HepG2 (cell line): ENCODE data around the gene MPG. TPM values are rescaled to one million over a fixed set of nuclear protein-coding genes. Genes with fewer than 3 reads are reported as not detected.

ENCODE experiments used
- AGO2 ChIP-seq: fragments of 200-400 bp; formaldehyde crosslinking; optimal IDR thresholded peaks from 2 replicates; pipeline ENCODE3; 2017; ENCODE audit warnings: mild to moderate bottlenecking, low read depth, low read length, moderate library complexity
- HMGXB4 ChIP-seq, 2 experiments: sonication (generic) in 1 of 2; formaldehyde crosslinking in 1 of 2; IDR thresholded peaks; 2 replicates each; pipeline versions ENCODE4 v1.4.0 to v1.6.1; 2018 to 2020; ENCODE audit warnings: missing genetic modification reagents in 2 of 2, borderline replicate concordance in 1 of 2, low read depth in 1 of 2, mild to moderate bottlenecking in 1 of 2, missing biosample characterization in 1 of 2
- RARA ChIP-seq: IDR thresholded peaks from 2 replicates; pipeline ENCODE4 v1.6.1; 2016; ENCODE audit warnings: missing genetic modification reagents, missing compliant biosample characterization
- TOPORS ChIP-seq: sonication (generic); formaldehyde crosslinking; IDR thresholded peaks from 2 replicates; pipeline ENCODE4 v1.8.0; 2023; ENCODE audit warnings: mild to moderate bottlenecking, missing genetic modification reagents
- ZNF318 ChIP-seq: sonication (generic); formaldehyde crosslinking; IDR thresholded peaks from 2 replicates; pipeline ENCODE4 v1.4.0; 2020; ENCODE audit warnings: mild to moderate bottlenecking, missing genetic modification reagents
- polyA plus RNA-seq, 8 experiments: library from polyadenylated mRNA; depleted of rRNA in 3 of 8; stranded (reverse) in 7 of 8; unstranded in 1 of 8; fragments of >200 nt; fragmentation: Illumina TruSeq in 4 of 8; extraction: Trizol in 4 of 8; gene quantifications; 2 replicates each; pipeline versions ENCODE4 v1.2.1 to v1.2.3, GENCODE V29; 2011 to 2016; ENCODE audit warnings: low read depth in 4 of 8, missing spikeins in 1 of 8, mixed read lengths in 1 of 8; ENCODE audit not compliant: insufficient read depth in 1 of 8
- total RNA-seq, 5 experiments: library from RNA; depleted of rRNA; stranded (reverse); fragments of >200 nt; fragmentation: Illumina TruSeq; extraction: Trizol; gene quantifications; 2 replicates each; pipeline ENCODE4 v1.2.3, GENCODE V29; 2016; ENCODE audit warnings: low read depth in 1 of 5

MPG gene
- total and polyA plus RNA-seq, 2 of the 13 experiments (the other 11 are each of a cell fraction or from before 2014, with no cell fraction given), result 59.1 to 62.5 TPM

GRCh38 chr16:130533-131173 lies 52.6 kb downstream of the MPG start (continued):
- no peak for TF ChIP-seq ZNF318 (CRISPR knock-in tag)
- no peak for TF ChIP-seq TOPORS (CRISPR knock-in tag)
- no peak for TF ChIP-seq RARA (CRISPR knock-in tag)
- TF ChIP-seq HMGXB4 (CRISPR knock-in tag; IDR thresholded peaks at IDR 0.05; ENCODE audit: borderline replicate concordance in 1 of 2, low read depth in 1 of 2), result no peak
- no peak for TF ChIP-seq AGO2
